GM18858 (cell line): ENCODE measurements around the gene COL2A1.

Source experiments
- ATAC-seq: cut with Tn5 transposase; IDR thresholded peaks from one replicate; pipeline ENCODE4 v1.9.1; 2021; ENCODE audit not compliant: unreplicated experiment

The COL2A1 gene

GRCh38 chr12:48031135-48031960 lies 27.1 kb upstream of the COL2A1 start:
- ATAC-seq = no peak

DNA sequence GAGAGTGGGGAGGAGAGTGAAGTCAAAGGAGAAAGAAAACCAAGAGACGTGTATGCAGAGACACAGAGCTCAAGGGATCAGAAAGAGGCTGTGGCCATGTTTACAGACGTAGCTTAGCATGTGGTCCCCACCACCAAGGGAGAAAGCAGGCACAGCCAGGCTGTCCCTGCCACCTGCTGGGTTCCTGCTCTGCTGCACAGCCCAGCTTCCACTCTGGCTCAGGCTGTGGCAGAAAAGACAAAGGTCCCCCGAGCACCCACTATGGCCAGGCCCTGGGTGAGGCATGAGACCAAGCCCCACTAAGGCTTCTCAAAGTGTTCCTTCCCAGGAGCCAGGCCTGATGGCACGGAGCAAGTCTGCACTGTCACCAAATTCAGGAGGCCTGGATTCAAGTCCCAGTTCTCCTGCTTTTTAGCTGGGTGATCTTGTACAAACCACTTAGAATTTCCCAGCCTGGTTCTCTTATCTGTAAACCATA lies 25.9 kb upstream of the COL2A1 start:
- ATAC-seq = no peak

- ATAC-seq = no peak
Measured at GRCh38 chr12:48029491-48030172, 25.4 kb upstream of the COL2A1 start.

DNA sequence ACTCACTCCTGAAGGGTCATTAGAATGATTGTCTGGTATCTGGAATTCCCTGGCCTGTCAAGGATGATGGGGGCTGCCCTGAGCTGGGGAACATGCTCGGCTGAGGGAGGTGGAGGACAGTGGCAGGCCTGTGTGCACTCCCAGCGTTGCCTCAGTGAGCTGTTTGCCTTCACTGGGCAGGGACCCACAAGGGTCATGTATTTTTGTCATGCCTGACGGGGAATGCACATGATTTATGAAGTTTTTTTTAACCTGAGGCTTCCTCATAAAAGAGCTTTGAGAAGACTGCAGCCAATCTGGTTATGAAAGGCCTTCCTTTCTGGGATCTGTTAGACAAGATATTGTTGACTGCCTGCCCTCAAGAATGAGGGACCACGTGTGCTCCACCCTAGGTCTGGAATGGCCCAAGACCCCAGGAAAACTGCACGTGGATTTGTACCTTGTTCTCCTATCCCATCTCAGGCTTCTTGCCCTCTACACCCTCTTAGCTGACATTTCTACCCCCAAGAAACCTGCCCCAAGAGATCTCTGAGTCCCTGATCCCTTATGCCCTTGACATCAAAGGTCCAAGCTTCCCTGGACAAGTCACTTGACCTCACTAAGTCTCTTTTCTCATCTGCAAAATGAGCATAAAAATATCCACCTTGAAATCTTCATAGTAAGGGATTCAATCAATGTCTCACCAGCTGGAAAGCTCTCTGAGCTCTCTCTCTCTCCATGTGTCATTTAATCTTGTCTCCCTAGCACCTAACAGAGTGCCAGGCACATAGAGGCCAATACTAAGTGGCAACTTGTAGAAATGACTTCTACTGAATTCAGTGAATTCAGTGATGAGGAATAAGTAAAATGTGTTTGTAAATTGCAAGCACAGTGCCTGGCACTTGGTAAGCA lies 24.5 kb upstream of the COL2A1 start:
- ATAC-seq = no peak

GRCh38 chr12:48027183-48028002 lies 23.1 kb upstream of the COL2A1 start:
- ATAC-seq = no peak

DNA sequence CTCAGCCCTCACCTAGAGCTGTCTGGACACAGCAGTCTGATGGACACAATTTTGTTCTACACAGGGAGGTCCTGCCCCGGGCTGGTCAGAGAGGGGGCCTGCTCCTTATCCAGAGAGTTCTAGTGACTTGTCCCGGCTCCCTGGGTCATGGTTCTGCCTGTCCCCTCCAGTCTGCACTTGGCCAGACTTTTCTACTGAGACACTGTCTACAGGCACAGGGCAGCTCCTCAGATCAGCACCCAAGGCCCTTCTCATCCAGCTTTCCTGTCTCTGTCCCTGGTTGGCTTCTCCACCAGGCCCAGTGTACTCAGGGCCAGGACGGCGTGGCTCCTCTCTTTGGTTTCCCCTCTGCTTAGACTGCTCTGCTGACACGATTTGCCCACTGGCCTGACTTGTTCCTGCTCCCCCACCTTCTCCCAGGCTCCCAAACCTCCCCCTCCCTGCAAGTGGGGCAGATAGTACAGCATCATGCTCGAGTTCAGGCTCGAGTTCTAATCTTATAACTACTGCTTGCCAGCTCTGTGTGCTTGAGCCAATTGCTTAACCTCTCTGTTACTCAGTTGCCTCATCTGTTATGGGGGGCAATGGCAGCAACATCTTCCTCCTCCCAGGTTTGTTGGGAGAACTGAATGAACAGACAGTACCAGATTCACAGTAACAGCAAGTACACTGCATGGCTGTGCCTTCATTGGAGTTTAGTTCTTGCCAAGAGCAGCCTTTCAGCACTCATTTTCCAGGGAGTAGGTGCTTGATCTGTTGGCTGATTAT lies 22.0 kb upstream of the COL2A1 start:
- no peak for ATAC-seq

- no peak for ATAC-seq
Measured at GRCh38 chr12:48025281-48025680, 21.0 kb upstream of the COL2A1 start.

- ATAC-seq = no peak
Measured at GRCh38 chr12:48024735-48025134, 20.5 kb upstream of the COL2A1 start.

- ATAC-seq = no peak
Measured at GRCh38 chr12:48023386-48023785, 19.1 kb upstream of the COL2A1 start.

DNA sequence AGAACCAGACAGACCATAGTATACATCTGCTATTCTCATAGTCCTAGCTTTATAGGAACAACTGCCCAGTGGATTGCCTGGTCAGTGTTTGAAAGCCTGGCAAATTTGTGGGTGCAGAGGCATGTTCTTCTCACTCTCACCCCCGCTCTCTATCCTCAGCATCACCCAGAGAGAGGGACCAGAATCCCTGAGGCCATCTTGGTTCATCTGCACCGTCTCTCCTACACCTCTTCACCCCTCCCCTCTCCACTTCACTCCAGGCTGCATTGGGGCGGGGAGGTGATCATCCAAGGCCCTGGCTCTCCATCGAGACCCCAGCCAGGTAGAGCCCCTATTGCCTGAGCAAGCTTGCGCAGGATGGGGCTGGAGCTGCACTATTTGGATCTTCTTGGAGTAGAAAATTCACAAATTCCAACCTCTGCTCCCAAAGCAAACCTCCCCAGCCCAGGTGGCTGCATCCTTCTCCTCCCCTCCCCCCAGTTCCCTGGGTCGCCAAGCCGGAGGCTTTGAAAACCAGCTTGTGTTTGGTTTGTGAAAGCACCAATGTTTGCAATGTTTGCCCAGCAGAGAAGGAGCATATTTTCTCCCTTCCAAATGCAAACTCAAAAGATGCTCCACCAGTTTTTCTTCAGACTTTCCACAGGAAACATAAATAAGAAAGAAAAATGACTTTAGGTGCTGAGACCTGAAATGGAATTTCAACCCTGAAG lies 18.6 kb upstream of the COL2A1 start:
- ATAC-seq = no peak

GRCh38 chr12:48022180-48022521 lies 17.9 kb upstream of the COL2A1 start:
- ATAC-seq = no peak

DNA sequence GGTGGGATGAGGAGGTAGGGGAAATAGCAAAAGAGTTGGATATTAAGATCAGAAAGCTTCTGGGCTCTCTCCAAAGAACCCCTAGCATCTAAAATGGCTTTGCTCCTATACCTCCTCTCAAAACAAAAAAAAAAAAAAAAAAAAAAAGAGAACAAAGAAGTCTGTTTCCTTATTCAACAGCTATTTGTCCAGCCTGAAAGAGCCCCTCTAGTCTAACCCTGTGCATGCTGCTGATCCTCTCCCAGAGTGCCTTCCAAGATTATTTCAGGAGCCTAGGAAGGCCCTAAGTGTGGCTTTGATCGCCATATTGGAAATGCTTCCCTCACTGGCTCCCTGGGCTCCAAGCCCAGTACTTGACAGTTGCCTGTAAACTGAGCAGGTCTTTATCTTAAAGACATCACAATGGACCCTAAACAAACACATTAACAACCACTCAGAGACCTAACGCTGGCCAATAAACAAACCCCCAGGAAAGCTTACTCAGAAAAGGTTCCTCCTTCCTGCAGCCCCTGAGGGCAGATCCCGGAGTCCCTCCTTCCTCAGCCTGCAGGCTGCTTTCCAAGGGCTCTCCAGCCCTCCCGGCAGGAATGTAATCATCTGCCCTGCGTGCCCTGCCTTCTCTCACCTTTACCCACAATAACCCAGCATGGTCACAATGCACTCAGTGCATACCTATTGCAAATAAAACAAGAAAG lies 17.4 kb upstream of the COL2A1 start:
- ATAC-seq = no peak

DNA sequence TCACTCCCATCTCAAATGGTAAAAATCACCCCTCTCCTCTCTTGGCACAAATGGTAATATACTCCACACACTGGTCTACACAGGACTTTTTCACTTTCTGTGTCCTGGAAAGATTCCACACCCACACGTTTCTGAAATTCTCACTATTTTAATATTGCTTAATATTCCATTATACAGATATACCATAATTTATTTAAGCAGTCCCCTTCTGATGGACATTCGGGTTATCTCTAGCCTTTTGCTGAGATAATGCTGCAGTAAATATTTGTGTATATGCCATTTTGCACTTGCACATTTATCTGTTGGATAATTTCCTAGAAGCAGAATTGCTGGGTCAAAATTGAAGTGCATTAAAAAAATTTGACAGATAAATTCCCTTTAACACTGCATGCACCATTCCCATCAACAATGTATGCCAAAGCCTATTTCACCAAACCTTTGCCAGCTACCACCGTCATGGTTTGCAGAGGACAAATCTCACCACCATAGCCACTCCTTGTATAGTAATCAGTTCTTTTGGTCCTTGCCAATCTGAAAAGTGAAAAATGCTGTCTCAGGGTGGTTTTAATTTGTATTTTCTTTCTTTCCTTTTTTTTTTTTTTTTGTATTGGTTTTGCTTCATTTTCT lies 15.5 kb upstream of the COL2A1 start:
- ATAC-seq = no peak

DNA sequence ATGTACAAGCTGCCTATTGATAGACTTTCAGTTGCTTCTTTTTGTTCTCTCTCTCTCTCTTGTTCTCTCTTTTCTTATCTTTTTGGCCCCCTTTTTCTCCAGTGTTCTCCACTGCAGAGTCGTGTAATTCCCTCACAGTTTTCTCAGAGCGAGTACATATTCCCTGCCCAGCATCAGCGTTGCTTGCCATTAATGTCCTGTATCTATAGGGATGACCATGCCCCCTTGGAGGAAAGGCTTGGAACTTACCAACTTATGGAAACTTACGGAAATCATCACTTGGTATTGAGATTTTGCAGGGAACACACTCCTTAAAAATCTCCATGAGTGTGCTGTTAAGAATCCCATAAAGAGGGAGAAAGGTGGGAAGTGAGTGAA lies 14.3 kb upstream of the COL2A1 start:
- ATAC-seq = no peak

- ATAC-seq = no peak
Measured at GRCh38 chr12:48017921-48018617, 13.8 kb upstream of the COL2A1 start.

DNA sequence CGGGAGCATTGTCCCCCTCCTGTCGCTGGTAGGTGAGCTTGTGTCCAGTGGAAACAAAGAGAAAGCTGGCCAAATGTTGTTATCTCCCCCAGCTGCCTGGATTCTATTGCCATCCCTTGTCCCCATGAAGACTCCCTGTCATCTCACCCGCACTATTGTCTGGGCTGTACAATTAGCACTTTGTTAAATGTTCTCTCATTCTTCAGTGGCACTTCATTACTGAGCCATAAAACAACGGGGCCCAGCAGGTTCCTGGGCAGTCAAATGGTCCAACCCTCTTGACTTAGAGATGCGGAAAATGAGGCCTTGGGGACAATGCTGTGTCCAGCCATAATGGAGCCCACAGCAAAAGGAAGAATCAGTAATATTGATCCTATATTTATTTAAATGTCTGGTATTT lies 13.2 kb upstream of the COL2A1 start:
- no peak for ATAC-seq

DNA sequence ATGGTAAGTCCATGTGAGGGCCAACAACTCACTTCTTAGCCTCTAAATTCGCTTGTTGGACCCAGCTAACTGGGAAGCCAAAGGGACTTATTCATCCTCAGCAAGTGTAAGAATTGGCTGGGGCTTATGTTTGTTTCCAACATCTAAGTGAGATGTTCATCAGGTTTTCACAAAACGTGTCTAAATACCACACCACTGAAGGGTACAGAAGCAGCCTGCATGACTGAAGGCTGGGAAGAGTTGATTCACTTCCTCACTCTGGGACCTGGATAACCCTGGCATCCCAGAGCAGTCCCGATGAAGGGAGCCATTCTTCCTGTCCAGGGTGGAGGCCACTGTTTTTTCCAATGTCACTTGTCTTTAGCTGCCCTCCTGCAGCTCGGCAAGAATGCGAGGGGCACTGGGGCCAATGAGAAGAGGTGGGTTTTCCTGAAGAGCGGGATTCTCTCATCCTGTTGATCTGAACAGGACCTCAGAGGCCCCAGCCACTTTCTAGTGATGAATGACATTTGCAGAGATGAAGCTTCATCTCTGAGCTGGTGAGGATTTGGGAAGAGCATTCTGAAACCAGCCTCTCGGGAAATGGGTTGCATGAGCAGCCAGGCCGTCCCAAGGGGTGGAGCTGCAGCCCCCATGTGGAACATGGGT lies 12.2 kb upstream of the COL2A1 start:
- ATAC-seq = no peak
